ENCODE measurements around the gene RRAGB.
A peak's percentile ranks its signal among the peaks of the same experiment; 100 is the strongest.

DNA sequence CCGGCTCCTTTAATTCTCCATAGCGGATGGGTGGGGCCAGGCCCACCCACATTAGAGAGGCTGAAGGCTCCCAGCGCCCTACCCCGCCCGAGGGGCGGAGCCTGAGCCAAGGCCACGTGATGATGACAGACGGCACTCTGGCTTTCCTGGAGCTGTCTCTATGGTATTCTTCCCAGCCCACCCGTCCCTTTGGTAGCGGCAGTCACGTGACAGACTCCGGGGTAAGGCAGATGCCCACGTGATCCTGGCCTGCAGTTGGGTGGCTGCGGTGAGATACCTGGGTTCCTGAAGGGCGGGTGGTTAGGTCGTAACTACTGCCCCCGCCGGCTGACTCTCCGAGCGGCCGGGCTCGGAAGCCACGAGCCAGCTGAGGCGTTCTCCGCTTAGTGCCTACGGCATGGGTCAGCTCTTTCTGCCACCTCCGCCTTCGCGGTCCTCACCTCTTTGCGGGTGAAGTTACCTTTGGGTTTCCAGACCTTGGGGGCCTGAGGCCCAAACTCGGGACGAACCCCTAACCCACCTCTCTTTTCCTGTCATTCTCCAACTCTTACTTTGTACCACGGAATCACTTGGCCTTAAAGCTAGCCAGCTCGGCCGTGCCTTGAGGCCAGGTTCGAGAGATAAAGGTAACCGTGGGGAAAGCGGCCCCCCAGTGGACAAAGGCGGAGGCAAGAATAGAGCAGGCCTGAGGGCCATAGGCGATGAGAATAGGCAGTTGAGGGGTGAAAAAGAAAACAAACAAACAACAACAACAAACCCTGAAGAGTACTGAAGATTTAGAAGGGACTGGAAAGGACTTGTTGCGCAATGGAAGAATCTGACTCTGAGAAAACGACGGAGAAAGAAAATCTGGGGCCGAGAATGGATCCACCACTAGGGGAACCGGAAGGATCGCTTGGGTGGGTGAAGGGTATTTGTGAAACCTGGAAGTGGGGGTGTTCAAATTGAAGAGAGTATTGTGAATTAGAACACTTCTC is at the start of gene RRAGB:
- TF ChIP-seq, protein P1, sequence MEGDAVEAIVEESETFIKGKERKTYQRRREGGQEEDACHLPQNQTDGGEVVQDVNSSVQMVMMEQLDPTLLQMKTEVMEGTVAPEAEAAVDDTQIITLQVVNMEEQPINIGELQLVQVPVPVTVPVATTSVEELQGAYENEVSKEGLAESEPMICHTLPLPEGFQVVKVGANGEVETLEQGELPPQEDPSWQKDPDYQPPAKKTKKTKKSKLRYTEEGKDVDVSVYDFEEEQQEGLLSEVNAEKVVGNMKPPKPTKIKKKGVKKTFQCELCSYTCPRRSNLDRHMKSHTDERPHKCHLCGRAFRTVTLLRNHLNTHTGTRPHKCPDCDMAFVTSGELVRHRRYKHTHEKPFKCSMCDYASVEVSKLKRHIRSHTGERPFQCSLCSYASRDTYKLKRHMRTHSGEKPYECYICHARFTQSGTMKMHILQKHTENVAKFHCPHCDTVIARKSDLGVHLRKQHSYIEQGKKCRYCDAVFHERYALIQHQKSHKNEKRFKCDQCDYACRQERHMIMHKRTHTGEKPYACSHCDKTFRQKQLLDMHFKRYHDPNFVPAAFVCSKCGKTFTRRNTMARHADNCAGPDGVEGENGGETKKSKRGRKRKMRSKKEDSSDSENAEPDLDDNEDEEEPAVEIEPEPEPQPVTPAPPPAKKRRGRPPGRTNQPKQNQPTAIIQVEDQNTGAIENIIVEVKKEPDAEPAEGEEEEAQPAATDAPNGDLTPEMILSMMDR (IDR thresholded peaks at IDR 0.05; ENCODE audit: insufficient read depth, low read length) = peak; percentile 3
- TF ChIP-seq, protein P2, sequence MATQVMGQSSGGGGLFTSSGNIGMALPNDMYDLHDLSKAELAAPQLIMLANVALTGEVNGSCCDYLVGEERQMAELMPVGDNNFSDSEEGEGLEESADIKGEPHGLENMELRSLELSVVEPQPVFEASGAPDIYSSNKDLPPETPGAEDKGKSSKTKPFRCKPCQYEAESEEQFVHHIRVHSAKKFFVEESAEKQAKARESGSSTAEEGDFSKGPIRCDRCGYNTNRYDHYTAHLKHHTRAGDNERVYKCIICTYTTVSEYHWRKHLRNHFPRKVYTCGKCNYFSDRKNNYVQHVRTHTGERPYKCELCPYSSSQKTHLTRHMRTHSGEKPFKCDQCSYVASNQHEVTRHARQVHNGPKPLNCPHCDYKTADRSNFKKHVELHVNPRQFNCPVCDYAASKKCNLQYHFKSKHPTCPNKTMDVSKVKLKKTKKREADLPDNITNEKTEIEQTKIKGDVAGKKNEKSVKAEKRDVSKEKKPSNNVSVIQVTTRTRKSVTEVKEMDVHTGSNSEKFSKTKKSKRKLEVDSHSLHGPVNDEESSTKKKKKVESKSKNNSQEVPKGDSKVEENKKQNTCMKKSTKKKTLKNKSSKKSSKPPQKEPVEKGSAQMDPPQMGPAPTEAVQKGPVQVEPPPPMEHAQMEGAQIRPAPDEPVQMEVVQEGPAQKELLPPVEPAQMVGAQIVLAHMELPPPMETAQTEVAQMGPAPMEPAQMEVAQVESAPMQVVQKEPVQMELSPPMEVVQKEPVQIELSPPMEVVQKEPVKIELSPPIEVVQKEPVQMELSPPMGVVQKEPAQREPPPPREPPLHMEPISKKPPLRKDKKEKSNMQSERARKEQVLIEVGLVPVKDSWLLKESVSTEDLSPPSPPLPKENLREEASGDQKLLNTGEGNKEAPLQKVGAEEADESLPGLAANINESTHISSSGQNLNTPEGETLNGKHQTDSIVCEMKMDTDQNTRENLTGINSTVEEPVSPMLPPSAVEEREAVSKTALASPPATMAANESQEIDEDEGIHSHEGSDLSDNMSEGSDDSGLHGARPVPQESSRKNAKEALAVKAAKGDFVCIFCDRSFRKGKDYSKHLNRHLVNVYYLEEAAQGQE (IDR thresholded peaks at IDR 0.05; ENCODE audit: insufficient replicate concordance, low read depth) = no peak

All from HL-60 (cell line).